Measurements from ENCODE around the gene TMEM161A.
A peak's percentile ranks its signal among the peaks of the same experiment; 100 is the strongest.
"Not testable (repeated sequence)": the region's sequence is repeated elsewhere in the genome, so short reads cannot be mapped to it uniquely, and the experiment has no call there.

Gene TMEM161A

GRCh38 chr19:19120308-19121231, 17.7 kb downstream of the TMEM161A start:
- peak in 1 of 2 donors; percentile 53 for DNase-seq

- DNase-seq: no peak
Measured at GRCh38 chr19:19119325-19120237, 18.7 kb downstream of the TMEM161A start.

- peak; percentile 61 to 70 for DNase-seq
Measured at GRCh38 chr19:19115954-19116353, 22.3 kb downstream of the TMEM161A start.

DNA sequence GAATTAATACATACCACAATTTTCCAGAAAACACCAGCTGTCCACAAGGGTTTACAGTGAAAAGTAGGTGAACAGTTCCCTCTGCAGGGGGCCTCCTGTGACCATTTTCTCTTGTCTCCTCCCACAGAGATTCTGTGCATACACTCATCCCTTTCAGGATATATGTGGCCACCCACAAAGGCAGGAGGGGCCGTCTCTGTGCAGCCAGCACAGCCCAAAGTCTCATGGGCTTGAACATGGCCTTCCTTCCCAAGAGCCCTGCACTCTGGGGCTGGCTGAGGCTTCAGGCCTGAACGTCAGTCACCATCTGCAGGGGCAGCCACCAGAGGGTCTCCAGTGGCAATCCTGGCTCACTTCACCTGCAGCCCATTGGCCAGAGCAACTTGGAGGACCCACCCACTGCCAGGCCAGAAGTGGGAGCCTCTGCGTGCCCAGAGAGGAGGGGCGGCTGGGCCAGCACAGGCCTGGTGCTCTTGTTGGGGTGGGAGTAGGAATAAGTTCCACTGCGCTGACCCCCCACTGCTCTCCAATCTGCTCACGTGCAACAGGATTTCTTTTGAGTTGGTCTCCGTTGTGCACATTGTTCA, 25.1 kb downstream of the TMEM161A start:
- DNase-seq: no peak

- DNase-seq: no peak
Measured at GRCh38 chr19:19111967-19112580, 26.2 kb downstream of the TMEM161A start.

DNA sequence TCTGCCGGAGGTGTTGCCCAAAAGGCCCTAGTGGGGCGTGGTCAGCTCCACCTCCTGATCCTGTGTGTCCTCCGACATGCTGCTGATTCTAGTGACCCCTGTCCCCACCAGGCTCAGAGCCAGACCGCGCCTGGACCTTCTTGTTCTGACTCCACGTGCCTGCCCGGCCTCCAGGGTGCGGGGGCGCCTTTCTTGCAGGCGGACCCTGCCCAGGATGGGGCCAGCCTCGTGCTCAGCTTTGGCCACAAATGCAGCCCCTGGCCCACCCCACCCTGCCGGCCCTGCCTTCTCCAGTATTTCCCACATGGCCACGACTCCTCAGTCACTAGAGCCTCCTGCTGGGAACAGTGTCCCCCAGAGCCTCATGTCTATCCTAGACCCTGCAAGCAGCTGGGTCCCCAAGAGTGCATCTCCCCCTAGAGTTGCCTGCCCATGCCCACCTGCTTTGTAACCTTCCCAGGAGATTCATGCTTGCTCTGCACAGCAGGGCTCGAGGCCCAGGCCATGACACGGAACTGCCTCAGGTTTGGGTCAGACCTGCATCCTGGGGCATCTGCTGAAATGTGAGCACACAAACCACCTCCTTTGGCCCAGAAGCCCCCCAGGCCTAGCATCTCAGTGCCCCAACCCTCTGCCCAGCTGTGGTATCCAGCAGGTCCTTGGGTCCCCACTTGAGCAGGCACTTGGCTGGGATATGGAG, 27.0 kb downstream of the TMEM161A start:
- no peak for DNase-seq

- peak in 1 of 2 donors; percentile 33 for DNase-seq
Measured at GRCh38 chr19:19110410-19111135, 27.7 kb downstream of the TMEM161A start.

DNA sequence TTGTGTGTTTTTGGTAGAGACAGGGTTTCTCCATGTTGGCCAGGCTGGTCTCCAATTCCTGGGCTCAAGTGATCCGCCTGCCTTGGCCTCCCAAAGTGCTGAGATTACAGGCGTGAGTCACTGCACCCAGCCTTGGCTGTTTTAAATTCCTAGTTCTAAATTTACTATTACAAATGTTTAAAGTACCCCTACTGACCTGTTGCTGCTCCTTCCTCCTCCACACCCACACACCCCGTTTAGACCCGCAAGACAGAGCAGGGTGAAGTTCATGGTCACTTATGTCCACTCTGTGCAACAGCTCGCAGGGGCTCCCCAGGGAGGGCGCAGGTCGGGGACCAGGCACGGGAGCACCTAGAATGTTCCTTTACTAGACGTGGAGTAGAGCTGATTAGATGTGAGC, 28.7 kb downstream of the TMEM161A start:
- DNase-seq: no peak

GRCh38 chr19:19107654-19108053, 30.6 kb downstream of the TMEM161A start:
- no peak for DNase-seq

DNA sequence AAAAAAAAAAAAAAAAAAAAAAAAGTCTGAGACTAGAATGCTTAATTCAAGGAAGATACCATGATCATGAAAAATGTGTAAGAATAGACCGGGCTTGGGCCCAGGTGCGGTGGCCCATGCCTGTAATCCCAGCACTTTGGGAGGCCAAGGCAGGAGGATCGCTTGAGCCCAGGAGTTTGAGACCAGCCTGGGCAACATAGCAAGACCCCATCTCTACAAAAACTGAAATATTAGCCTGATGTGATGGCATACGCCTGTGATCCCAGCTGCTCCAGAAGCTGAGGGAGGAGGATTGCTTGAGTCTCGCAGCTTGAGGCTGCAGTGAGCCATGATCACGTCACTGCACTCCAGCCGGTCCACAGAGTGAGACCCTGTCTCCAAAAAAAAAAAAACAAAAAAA, 31.3 kb downstream of the TMEM161A start:
- not testable (repeated sequence) for DNase-seq

DNA sequence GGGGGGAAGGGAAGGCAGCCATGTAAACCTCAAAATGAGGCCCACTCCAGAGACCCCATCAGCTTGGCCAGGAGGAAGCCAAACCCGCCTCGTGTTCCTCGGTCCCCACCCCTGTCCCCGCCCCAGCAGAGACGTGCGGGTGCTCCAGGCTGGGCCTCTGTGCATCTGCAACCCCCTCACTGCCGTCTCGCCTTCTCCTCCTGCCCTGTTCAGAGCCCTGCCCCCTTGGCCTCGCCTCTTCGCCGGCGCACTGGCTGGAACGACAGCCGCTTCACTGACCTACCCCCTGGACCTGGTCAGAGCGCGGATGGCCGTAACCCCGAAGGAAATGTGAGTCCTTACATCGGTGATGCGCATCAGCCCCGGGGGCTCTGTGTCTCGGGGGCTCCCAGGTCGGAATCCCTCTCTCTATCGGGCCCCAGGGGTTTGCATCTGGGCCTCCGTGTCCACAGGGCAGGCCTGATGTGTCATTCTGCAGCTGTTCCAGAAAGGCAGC, 32.2 kb downstream of the TMEM161A start:
- DNase-seq: no peak

- DNase-seq: peak in 1 of 2 donors; percentile 22
Measured at GRCh38 chr19:19105365-19106055, 32.8 kb downstream of the TMEM161A start.

DNA sequence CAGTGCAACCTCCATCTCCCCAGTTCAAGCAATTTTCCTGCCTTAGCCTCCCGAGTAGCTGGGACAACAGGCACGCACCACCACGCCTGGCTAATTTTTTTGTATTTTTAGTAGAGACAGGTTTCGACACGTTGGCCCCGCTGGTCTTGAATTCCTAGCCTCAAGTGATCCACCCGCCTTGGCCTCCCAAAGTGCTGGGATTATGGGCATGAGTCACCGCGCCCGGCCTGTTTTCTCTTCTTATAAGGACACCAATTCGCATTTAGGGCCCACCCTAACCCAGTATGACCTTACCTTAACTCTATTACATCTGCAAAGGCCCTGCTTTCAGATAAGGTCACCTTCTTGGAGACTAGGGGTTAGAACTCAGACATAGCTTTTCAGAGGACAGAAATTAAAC, 35.1 kb downstream of the TMEM161A start:
- no peak for DNase-seq

- DNase-seq: not testable (repeated sequence)
Measured at GRCh38 chr19:19102566-19102965, 35.7 kb downstream of the TMEM161A start.

GRCh38 chr19:19101540-19101939, 36.7 kb downstream of the TMEM161A start:
- DNase-seq: no peak

GRCh38 chr19:19098703-19099632, 39.3 kb downstream of the TMEM161A start:
- DNase-seq: no peak

- DNase-seq: no peak
Measured at GRCh38 chr19:19098084-19098702, 40.1 kb downstream of the TMEM161A start.

Data from stimulated activated CD4-positive, alpha-beta T cell treated with anti-CD3 and anti-CD28 coated beads, Interleukin-2, amount 100 ng/mL, for 24 hours (primary cell).